ENCODE measurements around the gene NAT8L. TPM values are rescaled to one million over a fixed set of nuclear protein-coding genes. Genes with fewer than 3 reads are reported as not detected.

The NAT8L gene
- total RNA-seq, 2 experiments from 2014 or later, result 0.21 to 0.32 TPM

- CTCF ChIA-PET, result no interaction called here
These were observed 10.9 kb downstream of the NAT8L start for GRCh38 chr4:2069986-2070385.

DNA sequence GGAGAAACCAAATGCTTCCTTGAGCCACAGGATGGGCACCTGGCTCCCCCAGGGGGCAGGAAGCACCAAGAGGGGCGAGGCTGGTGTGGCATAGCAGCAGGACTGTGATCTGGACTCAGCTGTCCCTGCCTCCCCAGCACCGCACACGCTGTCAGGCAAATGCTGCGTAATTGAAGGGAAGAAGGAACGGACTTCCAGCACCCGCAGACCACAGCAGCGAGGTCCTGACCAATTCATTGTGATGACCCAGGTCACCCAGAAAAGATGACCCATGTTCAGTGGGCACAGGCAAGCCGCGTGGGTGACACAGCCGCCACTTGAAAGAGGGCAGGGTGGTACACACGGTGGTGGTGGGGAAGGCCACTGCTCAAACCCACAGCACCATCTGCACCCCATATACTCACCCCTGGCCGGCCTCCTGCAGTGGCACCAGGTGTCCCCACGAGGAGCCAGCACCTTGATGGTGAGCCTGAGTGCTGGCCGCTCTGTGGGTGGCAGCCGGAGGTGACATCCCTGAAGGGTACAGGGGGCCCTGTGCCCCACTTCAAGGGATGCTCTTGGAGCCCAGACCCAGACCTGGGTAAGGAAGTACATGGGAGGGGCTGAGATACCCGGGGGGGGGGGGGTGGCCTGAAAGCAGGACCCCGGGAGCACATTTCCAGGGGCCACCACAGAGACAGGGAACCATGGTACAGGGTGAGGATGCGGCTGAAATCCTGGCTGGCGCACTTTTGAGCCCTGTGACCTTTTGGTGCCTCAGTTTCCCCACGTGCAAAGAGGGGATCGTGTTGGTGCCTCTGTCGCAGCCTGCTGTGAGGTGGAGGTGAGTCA is 11.5 kb downstream of the NAT8L start:
- Mint-ChIP-seq H3K27me3 (ENCODE audit: low read depth) (no peaks in the 10 kb centered on the region), H3K4me3 (no peak overlapping the region), H3K27ac (no peak overlapping the region), H3K4me1 (ENCODE audit: low read depth) (no peaks in the 10 kb centered on the region), H3K9me3 (no peaks in the 10 kb centered on the region), H3K36me3 (ENCODE audit: low read depth) (no peaks in the 10 kb centered on the region)
- CTCF ChIA-PET, result no interaction called here
- intact Hi-C loops (cut with micrococcal nuclease), result no loop called here
- DNase-seq, result no peak

More at GRCh38 chr4:2069986-2070385, 10.9 kb downstream of the NAT8L start:
- DNase-seq, result no peak
- Mint-ChIP-seq H3K9me3 (no peaks in the 10 kb centered on the region), H3K4me3 (no peak overlapping the region), H3K4me1 (ENCODE audit: low read depth) (no peaks in the 10 kb centered on the region), H3K36me3 (ENCODE audit: low read depth) (no peaks in the 10 kb centered on the region), H3K27ac (no peak overlapping the region), H3K27me3 (ENCODE audit: low read depth) (no peaks in the 10 kb centered on the region)
- intact Hi-C loops (cut with micrococcal nuclease), result no loop called here

GRCh38 chr4:2071252-2071911 is 12.3 kb downstream of the NAT8L start:
- Mint-ChIP-seq H3K4me3 (no peak overlapping the region), H3K4me1 (ENCODE audit: low read depth) (no peaks in the 10 kb centered on the region), H3K36me3 (ENCODE audit: low read depth) (no peaks in the 10 kb centered on the region), H3K27me3 (ENCODE audit: low read depth) (no peaks in the 10 kb centered on the region), H3K27ac (no peak overlapping the region), H3K9me3 (no peaks in the 10 kb centered on the region)
- intact Hi-C loops (cut with micrococcal nuclease), result no loop called here
- CTCF ChIA-PET, result no interaction called here
- DNase-seq, result no peak

DNA sequence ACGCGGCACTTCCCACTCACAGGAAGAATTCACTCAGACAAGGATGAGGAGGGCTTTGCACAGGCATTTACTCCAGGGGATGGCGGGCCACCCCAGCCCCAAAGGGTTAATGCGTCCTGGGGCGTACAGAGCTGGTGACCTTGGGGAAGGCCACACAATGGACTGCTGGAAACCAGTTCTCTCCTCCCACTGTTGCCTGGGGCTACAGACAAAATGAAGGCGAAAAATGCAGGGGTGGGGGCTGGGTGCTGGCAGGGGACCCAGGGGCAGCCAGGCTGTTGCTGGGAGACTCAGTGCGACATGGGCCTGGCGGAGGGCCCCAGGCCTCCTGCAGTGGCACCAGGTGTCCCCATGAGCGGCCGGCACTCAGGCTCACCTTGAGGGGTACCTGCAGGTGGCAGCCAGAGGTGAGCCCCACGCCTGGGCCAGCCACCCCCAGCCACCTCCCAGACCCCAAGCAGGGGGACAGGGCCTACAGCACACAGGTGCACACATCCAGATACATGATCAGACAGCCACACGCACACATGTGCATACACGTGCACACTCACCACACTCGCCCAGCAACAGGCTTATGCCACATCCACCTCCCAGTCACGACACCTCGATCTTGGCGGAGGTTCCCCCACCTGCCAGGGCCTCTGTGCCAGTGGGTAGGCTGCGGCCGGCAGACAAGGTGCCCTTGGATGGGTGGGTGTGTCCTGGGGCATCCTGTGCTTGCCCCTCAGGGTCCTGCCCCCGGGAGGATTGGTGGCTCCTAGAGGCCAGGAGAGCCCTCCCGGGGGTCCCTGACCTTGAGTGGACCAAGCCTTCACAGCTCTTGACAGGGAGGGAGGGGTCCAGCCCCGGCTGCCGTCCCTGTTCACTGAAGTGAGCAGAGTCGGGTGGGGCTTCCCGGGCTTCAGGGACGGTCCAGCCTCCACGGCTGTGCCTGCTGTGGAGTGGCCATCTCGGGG is 13.1 kb downstream of the NAT8L start:
- no peak overlapping the region for H3K4me3 Mint-ChIP-seq
- CTCF ChIA-PET, result no interaction called here
- intact Hi-C loops (cut with micrococcal nuclease), result no loop called here
- no peak overlapping the region for H3K27ac Mint-ChIP-seq
- H3K4me1 Mint-ChIP-seq (ENCODE audit: low read depth), result no peaks in the 10 kb centered on the region
- no peaks in the 10 kb centered on the region for H3K9me3 Mint-ChIP-seq
- DNase-seq, result no peak
- H3K36me3 Mint-ChIP-seq (ENCODE audit: low read depth), result no peaks in the 10 kb centered on the region
- no peaks in the 10 kb centered on the region for H3K27me3 Mint-ChIP-seq (ENCODE audit: low read depth)

DNA sequence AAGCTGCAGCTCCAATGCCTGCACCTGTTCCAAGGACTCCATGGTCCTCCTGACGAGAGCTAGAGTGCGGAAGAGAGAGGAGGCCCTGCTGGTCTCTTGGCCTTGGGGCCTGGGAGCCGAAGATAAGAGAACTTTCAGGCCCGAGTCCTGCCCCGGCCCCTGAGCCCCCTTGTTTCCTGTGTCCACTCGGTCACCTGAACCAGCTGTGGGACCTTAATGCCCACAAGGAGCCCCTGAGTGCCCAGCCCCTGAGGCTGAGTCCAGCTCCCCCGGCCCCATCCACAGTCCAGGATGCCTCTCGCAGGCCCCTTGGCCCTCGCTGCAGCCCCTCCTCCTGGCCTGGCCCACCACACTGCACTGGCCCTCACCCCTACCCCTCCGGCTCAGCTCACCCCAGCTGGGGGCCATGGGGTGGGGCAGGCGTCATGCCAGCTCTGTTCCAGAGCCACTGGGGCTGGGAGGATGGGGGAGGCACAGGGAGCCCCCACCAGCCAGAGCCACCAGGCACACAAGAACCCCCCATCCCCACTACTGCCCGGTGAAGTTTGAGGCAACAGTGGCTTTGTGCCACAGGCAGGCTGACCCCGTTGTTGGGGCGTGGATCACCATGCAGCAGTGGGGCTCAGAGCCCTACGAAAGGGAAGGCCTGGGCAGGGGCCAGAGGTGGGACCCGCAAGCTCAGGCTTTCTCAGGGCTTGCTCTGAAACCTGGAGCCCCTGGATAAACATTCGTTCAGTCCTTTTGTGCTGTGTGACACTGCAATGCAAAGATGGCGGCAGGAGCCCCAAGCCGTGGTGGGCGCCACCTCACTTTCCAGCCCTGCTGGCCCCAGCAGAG is 14.1 kb downstream of the NAT8L start:
- intact Hi-C loops (cut with micrococcal nuclease), result no loop called here
- no peak overlapping the region for H3K4me3 Mint-ChIP-seq
- CTCF ChIA-PET, result no interaction called here

DNA sequence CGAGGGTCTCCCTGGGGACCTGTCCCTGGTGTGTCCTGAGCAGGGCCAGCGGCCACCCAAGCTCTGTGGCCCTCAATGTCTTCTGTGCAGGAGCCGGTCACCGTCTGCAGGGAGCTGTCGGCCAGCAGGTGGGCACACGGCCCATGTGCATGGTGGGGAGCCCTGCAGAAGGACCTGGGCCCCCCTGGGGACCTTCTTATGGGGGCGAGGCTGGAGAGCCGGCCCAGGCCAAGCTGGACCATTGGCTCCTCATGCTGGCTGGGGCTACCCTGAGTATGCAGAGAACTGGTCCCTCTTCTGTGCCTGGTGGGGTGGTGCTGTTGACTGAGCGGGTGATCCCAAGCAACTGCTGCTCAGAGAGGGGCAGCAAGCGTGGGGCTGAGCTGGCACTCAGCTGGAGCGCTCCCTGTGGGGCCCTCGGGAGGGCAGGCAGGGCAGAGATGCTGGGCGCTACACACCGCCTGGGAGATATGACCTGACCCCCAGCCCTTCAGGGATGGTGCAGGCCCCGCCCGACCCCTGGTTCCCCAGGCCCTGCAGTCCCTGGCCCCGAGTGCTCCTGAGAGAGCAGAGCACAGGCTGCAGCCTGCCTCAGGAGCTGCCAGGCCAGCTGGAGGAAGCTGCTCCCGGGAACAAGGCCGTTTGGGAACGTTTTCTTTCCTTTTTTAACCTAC is 14.8 kb downstream of the NAT8L start:
- DNase-seq, result no peak
- Mint-ChIP-seq H3K36me3 (ENCODE audit: low read depth) (no peaks in the 10 kb centered on the region), H3K9me3 (no peaks in the 10 kb centered on the region), H3K27ac (no peak overlapping the region), H3K4me1 (ENCODE audit: low read depth) (no peaks in the 10 kb centered on the region), H3K27me3 (ENCODE audit: low read depth) (no peaks in the 10 kb centered on the region), H3K4me3 (no peak overlapping the region)
- CTCF ChIA-PET, result no interaction called here
- intact Hi-C loops (cut with micrococcal nuclease), result no loop called here

More for the DNA sequence above, 14.1 kb downstream of the NAT8L start:
- no peak for DNase-seq
- Mint-ChIP-seq H3K9me3 (no peaks in the 10 kb centered on the region), H3K27me3 (ENCODE audit: low read depth) (no peaks in the 10 kb centered on the region), H3K27ac (no peak overlapping the region), H3K4me1 (ENCODE audit: low read depth) (no peaks in the 10 kb centered on the region), H3K36me3 (ENCODE audit: low read depth) (no peaks in the 10 kb centered on the region)

DNA sequence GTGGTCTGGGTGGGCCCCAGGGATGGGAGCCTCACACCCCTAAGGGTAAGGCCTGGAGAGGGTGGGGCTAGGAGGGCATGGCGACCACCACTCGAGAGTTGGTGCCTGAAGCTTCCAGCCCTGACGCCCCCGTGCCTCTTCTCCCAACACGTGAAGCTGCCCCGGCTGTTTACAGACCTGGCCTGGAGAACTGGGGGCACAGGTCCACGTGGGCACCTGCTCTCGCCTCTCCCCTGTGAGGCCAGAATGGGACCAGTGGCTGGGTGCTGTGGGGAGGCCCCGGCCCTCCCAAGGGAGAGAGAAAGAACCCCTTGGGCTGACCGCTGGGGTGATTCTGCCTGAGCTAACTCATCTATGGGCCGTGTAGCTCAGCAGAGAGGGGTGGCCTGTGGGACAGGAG is 15.5 kb downstream of the NAT8L start:
- DNase-seq, result no peak
- Mint-ChIP-seq H3K9me3 (no peaks in the 10 kb centered on the region), H3K4me3 (no peak overlapping the region), H3K4me1 (ENCODE audit: low read depth) (no peaks in the 10 kb centered on the region), H3K27me3 (ENCODE audit: low read depth) (no peaks in the 10 kb centered on the region), H3K27ac (no peak overlapping the region), H3K36me3 (ENCODE audit: low read depth) (no peaks in the 10 kb centered on the region)
- intact Hi-C loops (cut with micrococcal nuclease), result no loop called here
- CTCF ChIA-PET, result no interaction called here

DNA sequence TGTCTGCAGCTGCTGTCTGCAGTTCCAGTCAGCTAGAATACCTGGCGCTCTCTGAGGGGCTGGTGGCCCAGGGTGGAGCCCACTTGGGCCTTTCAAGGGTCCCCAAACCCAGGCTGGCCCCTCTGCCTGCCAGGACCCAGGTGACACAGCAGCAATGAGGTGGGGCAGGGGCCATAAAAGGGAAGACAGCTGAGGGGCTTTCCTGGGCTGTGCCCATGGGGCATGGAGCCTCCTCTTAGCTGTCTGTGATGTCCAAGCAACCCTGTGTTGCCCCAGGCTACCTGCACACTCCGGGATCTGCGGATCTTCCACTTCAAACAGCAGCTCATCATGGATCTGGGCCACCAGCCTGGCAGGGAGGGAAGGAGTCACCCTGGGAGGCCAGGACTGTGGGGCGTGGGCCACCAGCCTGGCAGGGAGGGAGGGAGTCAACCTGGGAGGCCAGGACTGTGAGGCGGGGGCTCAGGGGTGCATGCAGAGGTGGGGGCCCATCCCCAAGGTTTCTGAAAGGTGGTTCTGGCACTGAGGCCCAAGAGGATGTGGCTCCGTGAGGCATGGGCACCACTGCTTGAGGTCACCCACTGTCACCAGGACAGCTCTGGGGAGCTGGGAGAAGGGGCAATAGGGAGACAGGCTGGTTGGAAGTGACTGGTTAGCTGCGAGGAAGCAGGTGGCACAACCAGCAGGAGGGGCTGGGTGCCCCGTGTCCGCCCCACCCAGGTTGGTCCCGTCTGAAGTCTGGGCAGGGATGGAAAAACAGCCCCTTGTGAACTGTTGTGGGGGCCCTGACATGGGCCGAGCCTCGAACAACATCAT is 16.3 kb downstream of the NAT8L start:
- no peak overlapping the region for H3K4me3 Mint-ChIP-seq
- CTCF ChIA-PET, result no interaction called here
- H3K27ac Mint-ChIP-seq, result no peak overlapping the region
- intact Hi-C loops (cut with micrococcal nuclease), result no loop called here
- no peaks in the 10 kb centered on the region for H3K4me1 Mint-ChIP-seq (ENCODE audit: low read depth)
- no peaks in the 10 kb centered on the region for H3K9me3 Mint-ChIP-seq
- no peaks in the 10 kb centered on the region for H3K27me3 Mint-ChIP-seq (ENCODE audit: low read depth)
- no peaks in the 10 kb centered on the region for H3K36me3 Mint-ChIP-seq (ENCODE audit: low read depth)
- DNase-seq, result no peak

GRCh38 chr4:2075987-2076907 is 17.1 kb downstream of the NAT8L start:
- intact Hi-C loops (cut with micrococcal nuclease), result no loop called here
- H3K4me1 Mint-ChIP-seq (ENCODE audit: low read depth), result no peaks in the 10 kb centered on the region
- no peak overlapping the region for H3K4me3 Mint-ChIP-seq
- no peaks in the 10 kb centered on the region for H3K27me3 Mint-ChIP-seq (ENCODE audit: low read depth)
- CTCF ChIA-PET, result no interaction called here
- no peaks in the 10 kb centered on the region for H3K36me3 Mint-ChIP-seq (ENCODE audit: low read depth)
- no peaks in the 10 kb centered on the region for H3K9me3 Mint-ChIP-seq
- no peak for DNase-seq
- no peak overlapping the region for H3K27ac Mint-ChIP-seq

GRCh38 chr4:2076908-2077536 is 17.9 kb downstream of the NAT8L start:
- H3K27me3 Mint-ChIP-seq (ENCODE audit: low read depth), result no peaks in the 10 kb centered on the region
- DNase-seq, result no peak
- CTCF ChIA-PET, result no interaction called here
- H3K9me3 Mint-ChIP-seq, result no peaks in the 10 kb centered on the region
- no peaks in the 10 kb centered on the region for H3K36me3 Mint-ChIP-seq (ENCODE audit: low read depth)
- H3K27ac Mint-ChIP-seq, result no peak overlapping the region
- H3K4me1 Mint-ChIP-seq (ENCODE audit: low read depth), result no peaks in the 10 kb centered on the region
- intact Hi-C loops (cut with micrococcal nuclease), result no loop called here
- H3K4me3 Mint-ChIP-seq, result no peak overlapping the region

All from activated naive CD4-positive, alpha-beta T cell treated with anti-CD3 and anti-CD28 coated beads for 36 hours (primary cell).